GM19452 (cell line): ENCODE measurements around the gene COX20.
"Not testable (repeated sequence)": the region's sequence is repeated elsewhere in the genome, so short reads cannot be mapped to it uniquely, and the experiment has no call there.

Experiments
- ATAC-seq: cut with Tn5 transposase; IDR thresholded peaks from one replicate; pipeline ENCODE4 v1.9.1; 2021; ENCODE audit not compliant: unreplicated experiment

COX20 gene

GRCh38 chr1:244821134-244821533, 14.3 kb upstream of the COX20 start:
- ATAC-seq = no peak

- ATAC-seq = no peak
Measured at GRCh38 chr1:244822878-244823277, 12.6 kb upstream of the COX20 start.

- no peak for ATAC-seq
Measured at GRCh38 chr1:244826712-244827111, 8.7 kb upstream of the COX20 start.

GRCh38 chr1:244830639-244831038, 4.8 kb upstream of the COX20 start:
- no peak for ATAC-seq

- ATAC-seq = not testable (repeated sequence)
Measured at GRCh38 chr1:244833260-244833659, 2.2 kb upstream of the COX20 start.

GRCh38 chr1:244833734-244834542, 1.5 kb upstream of the COX20 start:
- ATAC-seq = peak; percentile 6

- ATAC-seq = peak; percentile 59
Measured at GRCh38 chr1:244834543-244835275, 749 bp upstream of the COX20 start.

GRCh38 chr1:244836135-244836521, 670 bp downstream of the COX20 start:
- ATAC-seq = no peak

GRCh38 chr1:244836584-244836983, 1.1 kb downstream of the COX20 start:
- ATAC-seq = no peak

GRCh38 chr1:244837597-244838258, 2.3 kb downstream of the COX20 start:
- no peak for ATAC-seq

GRCh38 chr1:244839656-244840055, 4.2 kb downstream of the COX20 start:
- no peak for ATAC-seq

- no peak for ATAC-seq
Measured at GRCh38 chr1:244840219-244840794, 4.8 kb downstream of the COX20 start.

- no peak for ATAC-seq
Measured at GRCh38 chr1:244841273-244841927, 5.9 kb downstream of the COX20 start.

GRCh38 chr1:244843148-244843978, 7.9 kb downstream of the COX20 start:
- ATAC-seq = no peak

GRCh38 chr1:244844155-244845121, 9.0 kb downstream of the COX20 start:
- no peak for ATAC-seq

- ATAC-seq = no peak
Measured at GRCh38 chr1:244846653-244847052, 11.2 kb downstream of the COX20 start.

GRCh38 chr1:244849189-244849866, 13.9 kb downstream of the COX20 start:
- no peak for ATAC-seq

GRCh38 chr1:244850099-244850852, 14.8 kb downstream of the COX20 start:
- no peak for ATAC-seq
